ENCODE results near the gene CYBC1. TPM values are rescaled to one million over a fixed set of nuclear protein-coding genes. Genes with fewer than 3 reads are reported as not detected.
A peak's percentile ranks its signal among the peaks of the same experiment; 100 is the strongest.

CYBC1 gene
- total and polyA plus RNA-seq, 9 of the 15 experiments (the other 6 are each of a cell fraction or from before 2014, with no cell fraction given): 1.3 to 71.8 (median 49.9) TPM

GRCh38 chr17:82457929-82458178 is 7.3 kb upstream of the CYBC1 start (continued):
- TF ChIP-seq NEUROD1 (IDR thresholded peaks at IDR 0.05; ENCODE audit: borderline replicate concordance, low read depth, low read length, partially characterized antibody) (no peak), ARID4B (CRISPR knock-in tag; IDR thresholded peaks at IDR 0.05) (no peak; the same call in 1 of the 2 replicates), TFAM (CRISPR knock-in tag; conservative IDR thresholded peaks at IDR 0.05) (no peak), ZBTB12 (CRISPR knock-in tag; IDR thresholded peaks at IDR 0.05) (no peak), SMAD1 (IDR thresholded peaks at IDR 0.05; ENCODE audit: low read depth, low read length, partially characterized antibody) (no peak), ZFP36 (IDR thresholded peaks at IDR 0.05; ENCODE audit: low read depth, low read length, partially characterized antibody) (no peak), ETS2 (tag; IDR thresholded peaks at IDR 0.05; ENCODE audit: borderline replicate concordance, poor library complexity, severe bottlenecking) (no peak), BRD9 (IDR thresholded peaks at IDR 0.05; ENCODE audit: low read depth, partially characterized antibody) (no peak), MLX (CRISPR knock-in tag; conservative IDR thresholded peaks at IDR 0.05) (no peak), RCOR1 (IDR thresholded peaks at IDR 0.05; ENCODE audit: borderline replicate concordance in 1 of 2, low read depth in 2 of 2, low read length in 2 of 2) (0 out of 4 replicates have a peak, but pooled peaks of 1 of the 2 experiments have one; percentile 10), ADNP (tag; IDR thresholded peaks at IDR 0.05) (no peak), TEAD1 (CRISPR knock-in tag; IDR thresholded peaks at IDR 0.05) (peak in 1 of 2 experiments; percentile 51; a peak in 2 of 4 replicates), KDM2B (CRISPR knock-in tag; IDR thresholded peaks at IDR 0.05) (no peak), SRF (CRISPR knock-in tag; IDR thresholded peaks at IDR 0.05) (no peak), PHF20 (IDR thresholded peaks at IDR 0.05; ENCODE audit: partially characterized antibody) (no peak), CREB3L1 (IDR thresholded peaks at IDR 0.05; ENCODE audit: borderline replicate concordance, low read depth) (no peak), E2F6 (IDR thresholded peaks at IDR 0.05; ENCODE audit: borderline replicate concordance in 1 of 2, extremely low read depth in 1 of 2, insufficient read depth in 1 of 2, insufficient read length in 1 of 2, low read depth in 1 of 2, low read length in 1 of 2, poor library complexity in 1 of 2, severe bottlenecking in 1 of 2) (no peak), ZBED1 (IDR thresholded peaks at IDR 0.05) (no peak), NR3C1 (CRISPR knock-in tag; IDR thresholded peaks at IDR 0.05) (no peak), CBX1 (IDR thresholded peaks at IDR 0.05; ENCODE audit: low read depth) (no peak)

Measured in K562 (cell line).